ENCODE measurements around the gene ZBTB20.

The ZBTB20 gene

GRCh38 chr3:115087512-115087911 is 59.6 kb downstream of the ZBTB20 start:
- DNase-seq (ENCODE audit: low spot score) = no peak

- DNase-seq (ENCODE audit: low spot score) = no peak
Observed at GRCh38 chr3:115086344-115086743, 60.7 kb downstream of the ZBTB20 start.

- DNase-seq (ENCODE audit: low spot score) = no peak
Observed at GRCh38 chr3:115085197-115085865, 61.8 kb downstream of the ZBTB20 start.

- DNase-seq (ENCODE audit: low spot score) = no peak
Observed at GRCh38 chr3:115084686-115085085, 62.4 kb downstream of the ZBTB20 start.

GRCh38 chr3:115082260-115082659 is 64.8 kb downstream of the ZBTB20 start:
- no peak for DNase-seq (ENCODE audit: low spot score)

GRCh38 chr3:115081444-115081843 is 65.6 kb downstream of the ZBTB20 start:
- DNase-seq (ENCODE audit: low spot score) = no peak

- no peak for DNase-seq (ENCODE audit: low spot score)
Observed at GRCh38 chr3:115077501-115078250, 69.4 kb downstream of the ZBTB20 start.

GRCh38 chr3:115074502-115074901 is 72.6 kb downstream of the ZBTB20 start:
- DNase-seq (ENCODE audit: low spot score) = peak; percentile 5

- peak; percentile 3 for DNase-seq (ENCODE audit: low spot score)
Observed at GRCh38 chr3:115072265-115073021, 74.6 kb downstream of the ZBTB20 start.

GRCh38 chr3:115071601-115072000 is 75.5 kb downstream of the ZBTB20 start:
- DNase-seq (ENCODE audit: low spot score) = peak; percentile 11

- no peak for DNase-seq (ENCODE audit: low spot score)
Observed at GRCh38 chr3:115071166-115071565, 75.9 kb downstream of the ZBTB20 start.

- DNase-seq (ENCODE audit: low spot score) = no peak
Observed at GRCh38 chr3:115068799-115069198, 78.3 kb downstream of the ZBTB20 start.

- DNase-seq (ENCODE audit: low spot score) = peak; percentile 7
Observed at GRCh38 chr3:115062412-115062956, 84.6 kb downstream of the ZBTB20 start.

GRCh38 chr3:115062009-115062408 is 85.1 kb downstream of the ZBTB20 start:
- DNase-seq (ENCODE audit: low spot score) = no peak

GRCh38 chr3:115052906-115053305 is 94.2 kb downstream of the ZBTB20 start:
- no peak for DNase-seq (ENCODE audit: low spot score)

GRCh38 chr3:115042351-115042750 is 104.7 kb downstream of the ZBTB20 start:
- no peak for DNase-seq (ENCODE audit: low spot score)

GRCh38 chr3:115040673-115041286 is 106.3 kb downstream of the ZBTB20 start:
- peak; percentile 30 for DNase-seq (ENCODE audit: low spot score)

GRCh38 chr3:115040246-115040645 is 106.8 kb downstream of the ZBTB20 start:
- no peak for DNase-seq (ENCODE audit: low spot score)

- DNase-seq (ENCODE audit: low spot score) = no peak
Observed at GRCh38 chr3:115038817-115039216, 108.3 kb downstream of the ZBTB20 start.

GRCh38 chr3:115022835-115023398 is 124.2 kb downstream of the ZBTB20 start:
- DNase-seq (ENCODE audit: low spot score) = no peak

- DNase-seq (ENCODE audit: low spot score) = no peak
Observed at GRCh38 chr3:115022199-115022598, 124.9 kb downstream of the ZBTB20 start.

- DNase-seq (ENCODE audit: low spot score) = no peak
Observed at GRCh38 chr3:115021061-115021460, 126.0 kb downstream of the ZBTB20 start.

Data from AG08396 (cell line).